DND-41 (cell line): ENCODE measurements around the gene INAFM2.

Experiments
- ATAC-seq: fragments of 200-7000 bp; cut with Tn5 transposase; 3 replicates; pipeline ENCODE4 v1.9.1; 2021; ENCODE audit warnings: low read depth; ENCODE audit not compliant: insufficient read depth
- DNase-seq: peaks from one replicate; pipeline ENCODE4 v3.0.0-alpha.2; 2020
- H2AFZ ChIP-seq: 2 replicates; pipeline ENCODE4 v1.6.0; 2012; ENCODE audit warnings: low read depth, low read length
- H3K27ac ChIP-seq: 2 replicates; pipeline ENCODE4 v1.5.1; 2012; ENCODE audit warnings: low read length, inconsistent platforms
- H3K27me3 ChIP-seq: fragments of 200-600 bp; sonication (generic); 2 replicates; pipeline ENCODE4 v1.6.0; 2012; ENCODE audit warnings: low read length, mild to moderate bottlenecking, inconsistent platforms; ENCODE audit not compliant: insufficient read depth, poor library complexity
- H3K36me3 ChIP-seq: 2 replicates; pipeline ENCODE4 v1.5.1; 2012; ENCODE audit warnings: low read length, inconsistent platforms; ENCODE audit not compliant: insufficient read depth
- H3K4me1 ChIP-seq: 2 replicates; pipeline ENCODE4 v1.5.1; 2012; ENCODE audit warnings: mild to moderate bottlenecking, low read length; ENCODE audit not compliant: insufficient read depth
- H3K4me2 ChIP-seq: 2 replicates; pipeline ENCODE4 v1.6.0; 2012; ENCODE audit warnings: mild to moderate bottlenecking, moderate library complexity, low read length, inconsistent platforms; ENCODE audit not compliant: insufficient read depth
- H3K4me3 ChIP-seq, 2 experiments: fragments of 200-600 bp in 1 of 2; shearing (Covaris generic) in 1 of 2; 2 replicates each; pipeline ENCODE4 v1.5.1; 2012 to 2016; ENCODE audit warnings: inconsistent platforms in 2 of 2, low read length in 2 of 2, mild to moderate bottlenecking in 2 of 2, low read depth in 1 of 2, moderate library complexity in 1 of 2
- H3K79me2 ChIP-seq: 2 replicates; pipeline ENCODE4 v1.6.0; 2012; ENCODE audit warnings: low read length, inconsistent platforms; ENCODE audit not compliant: insufficient read depth
- H3K9ac ChIP-seq: 2 replicates; pipeline ENCODE4 v1.6.0; 2012; ENCODE audit warnings: low read depth, mild to moderate bottlenecking, inconsistent platforms, low read length, moderate library complexity
- H3K9me3 ChIP-seq: 2 replicates; pipeline ENCODE4 v1.5.1; 2012; ENCODE audit warnings: low read length, moderate library complexity, mild to moderate bottlenecking, inconsistent platforms; ENCODE audit not compliant: insufficient read depth, severe bottlenecking
- H4K20me1 ChIP-seq: 2 replicates; pipeline ENCODE4 v1.6.0; 2012; ENCODE audit warnings: low read length; ENCODE audit not compliant: insufficient read depth
- CTCF ChIP-seq: IDR thresholded peaks from 2 replicates; pipeline ENCODE4 v1.5.1; 2012; ENCODE audit warnings: borderline replicate concordance, low read length, moderate library complexity, mild to moderate bottlenecking; ENCODE audit not compliant: poor library complexity, severe bottlenecking; ENCODE audit errors: extremely low read depth
- EZH2 ChIP-seq: IDR thresholded peaks from 3 replicates; pipeline ENCODE4 v1.6.1; 2012; ENCODE audit warnings: borderline replicate concordance, low read depth, mild to moderate bottlenecking, moderate library complexity, low read length, inconsistent platforms; ENCODE audit not compliant: severe bottlenecking

The INAFM2 gene

GRCh38 chr15:40342416-40343320 is 19.2 kb downstream of the INAFM2 start:
- Histone ChIP-seq H3K27me3 (no peaks in the 10 kb centered on the region), H3K27ac (no peak overlapping the region), H3K79me2 (no peaks in the 10 kb centered on the region), H4K20me1 (no peaks in the 10 kb centered on the region), H2AFZ (no peak overlapping the region), H3K4me1 (peaks cover 10% of the 10 kb centered on the region), H3K9me3 (no peaks in the 10 kb centered on the region), H3K4me2 (no peak overlapping the region), H3K9ac (no peak overlapping the region), H3K36me3 (no peaks in the 10 kb centered on the region), H3K4me3 (no peak overlapping the region)
- TF ChIP-seq CTCF, result no peak
- no peak for TF ChIP-seq EZH2
- no peak for DNase-seq
- no peak for ATAC-seq

GRCh38 chr15:40343512-40343911 is 20.0 kb downstream of the INAFM2 start:
- H3K79me2 ChIP-seq, result no peaks in the 10 kb centered on the region
- ATAC-seq, result no peak

GRCh38 chr15:40344217-40344616 is 20.7 kb downstream of the INAFM2 start:
- Histone ChIP-seq H3K9ac (no peak overlapping the region), H2AFZ (no peak overlapping the region), H3K27ac (no peak overlapping the region), H3K36me3 (no peaks in the 10 kb centered on the region), H3K27me3 (no peaks in the 10 kb centered on the region), H3K4me2 (no peak overlapping the region), H4K20me1 (no peaks in the 10 kb centered on the region), H3K79me2 (no peaks in the 10 kb centered on the region), H3K9me3 (no peaks in the 10 kb centered on the region), H3K4me1 (peaks cover 3% of the 10 kb centered on the region; the same call in 1 of the 2 replicates), H3K4me3 (no peak overlapping the region)
- DNase-seq (no peak), ATAC-seq (0 out of 3 replicates have a peak, but pooled peaks have one; percentile 4)
- TF ChIP-seq EZH2 (no peak), CTCF (no peak)

More at GRCh38 chr15:40343512-40343911, 20.0 kb downstream of the INAFM2 start:
- Histone ChIP-seq H3K27ac (no peak overlapping the region), H3K9ac (no peak overlapping the region), H2AFZ (no peak overlapping the region), H3K36me3 (no peaks in the 10 kb centered on the region), H3K27me3 (no peaks in the 10 kb centered on the region), H4K20me1 (no peaks in the 10 kb centered on the region), H3K4me3 (no peak overlapping the region), H3K4me2 (no peak overlapping the region), H3K4me1 (peaks cover 3% of the 10 kb centered on the region; the same call in 1 of the 2 replicates), H3K9me3 (no peaks in the 10 kb centered on the region)
- no peak for DNase-seq
- no peak for TF ChIP-seq EZH2
- TF ChIP-seq CTCF, result no peak
